Brain microvascular endothelial cell (primary cell): ENCODE results near the gene LRRC47.

Experiments used
- DNase-seq: peaks from one replicate; pipeline ENCODE4 v3.0.0-alpha.2; 2020
- H3K27ac ChIP-seq: fragments of 250-450 bp; sonication (Bioruptor Pico); 2 replicates; pipeline ENCODE4 v1.5.1; 2020; ENCODE audit warnings: mild to moderate bottlenecking, moderate library complexity
- H3K27me3 ChIP-seq: fragments of 250-450 bp; sonication (Bioruptor Pico); replicated peaks from 2 replicates; pipeline ENCODE4 v1.5.1; 2020; ENCODE audit warnings: mild to moderate bottlenecking
- H3K36me3 ChIP-seq: fragments of 250-450 bp; sonication (Bioruptor Pico); replicated peaks from 2 replicates; pipeline ENCODE4 v1.5.1; 2020; ENCODE audit warnings: mild to moderate bottlenecking
- H3K4me3 ChIP-seq: 2 replicates; pipeline ENCODE4 v1.5.1; 2011; ENCODE audit warnings: low read depth, mild to moderate bottlenecking, control low read depth, low read length, moderate library complexity
- CTCF ChIP-seq: IDR thresholded peaks from 2 replicates; pipeline ENCODE4 v1.5.1; 2011; ENCODE audit warnings: low read depth, mild to moderate bottlenecking, moderate library complexity, low read length, control low read depth, inconsistent platforms; ENCODE audit errors: missing control alignments
- in situ Hi-C: cut with HindIII; loops from 2 replicates; pipeline ENCODE4 v1.10.0; 2017; ENCODE audit warnings: low sequenced_read_pairs, low pct_ligation_motif_present

LRRC47 gene

GRCh38 chr1:3777078-3777547, 19.2 kb downstream of the LRRC47 start:
- no peak for DNase-seq
- in situ Hi-C loops, result no loop called here
- H3K4me3 ChIP-seq, result no peak overlapping the region
- no peak for TF ChIP-seq CTCF
- no peak overlapping the region for H3K27ac ChIP-seq
- peaks cover 24% of the 10 kb centered on the region for H3K36me3 ChIP-seq
- H3K27me3 ChIP-seq, result no peaks in the 10 kb centered on the region

GRCh38 chr1:3776231-3776961, 19.9 kb downstream of the LRRC47 start:
- Histone ChIP-seq H3K36me3 (peaks cover 17% of the 10 kb centered on the region), H3K4me3 (no peak overlapping the region), H3K27ac (no peak overlapping the region), H3K27me3 (no peaks in the 10 kb centered on the region)
- no peak for DNase-seq
- TF ChIP-seq CTCF, result no peak
- in situ Hi-C loops, result no loop called here

GRCh38 chr1:3775490-3776230, 20.6 kb downstream of the LRRC47 start:
- peak; percentile 33 for TF ChIP-seq CTCF
- DNase-seq, result peak; percentile 34
- H3K36me3 ChIP-seq, result peaks cover 11% of the 10 kb centered on the region
- in situ Hi-C loops, result no loop called here
- no peak overlapping the region for H3K27ac ChIP-seq
- H3K4me3 ChIP-seq, result no peak overlapping the region
- H3K27me3 ChIP-seq, result no peaks in the 10 kb centered on the region

- TF ChIP-seq CTCF, result no peak
- H3K36me3 ChIP-seq, result peaks cover 10% of the 10 kb centered on the region
- no peak for DNase-seq
- no peak overlapping the region for H3K27ac ChIP-seq
- no peak overlapping the region for H3K4me3 ChIP-seq
- H3K27me3 ChIP-seq, result no peaks in the 10 kb centered on the region
- in situ Hi-C loops, result no loop called here
These were observed 21.3 kb downstream of the LRRC47 start for GRCh38 chr1:3774946-3775489.

GRCh38 chr1:3774276-3774945, 21.9 kb downstream of the LRRC47 start:
- no peak for DNase-seq
- H3K27ac ChIP-seq, result no peak overlapping the region
- H3K27me3 ChIP-seq, result no peaks in the 10 kb centered on the region
- peaks cover 5% of the 10 kb centered on the region for H3K36me3 ChIP-seq
- TF ChIP-seq CTCF, result no peak
- H3K4me3 ChIP-seq, result no peak overlapping the region
- in situ Hi-C loops, result no loop called here
